Gastrocnemius medialis (tissue), 4 donors: Measurements from ENCODE around the gene AMACR.

Experiments used
- POLR2A ChIP-seq, 2 donors: fragments of 450-650 bp; IDR thresholded peaks; one replicate each; pipeline ENCODE4 v1.6.1; 2017; ENCODE audit warnings: antibody characterized with exemption in 2 of 2, mild to moderate bottlenecking in 2 of 2, moderate library complexity in 2 of 2
- TF ChIP-seq, protein P1 (sequence below), 5 experiments: fragments of 450-650 bp in 3 of 5; fragments of 200-600 bp in 2 of 5; sonication (generic) in 2 of 5; IDR thresholded peaks in 4 of 5; conservative IDR thresholded peaks in 1 of 5; 1 replicate in 4 of 5; 2 replicates in 1 of 5; pipeline ENCODE4 v1.5.1; 2016 to 2019; ENCODE audit warnings: antibody characterized with exemption in 5 of 5, mild to moderate bottlenecking in 3 of 5, moderate library complexity in 3 of 5

DNA sequence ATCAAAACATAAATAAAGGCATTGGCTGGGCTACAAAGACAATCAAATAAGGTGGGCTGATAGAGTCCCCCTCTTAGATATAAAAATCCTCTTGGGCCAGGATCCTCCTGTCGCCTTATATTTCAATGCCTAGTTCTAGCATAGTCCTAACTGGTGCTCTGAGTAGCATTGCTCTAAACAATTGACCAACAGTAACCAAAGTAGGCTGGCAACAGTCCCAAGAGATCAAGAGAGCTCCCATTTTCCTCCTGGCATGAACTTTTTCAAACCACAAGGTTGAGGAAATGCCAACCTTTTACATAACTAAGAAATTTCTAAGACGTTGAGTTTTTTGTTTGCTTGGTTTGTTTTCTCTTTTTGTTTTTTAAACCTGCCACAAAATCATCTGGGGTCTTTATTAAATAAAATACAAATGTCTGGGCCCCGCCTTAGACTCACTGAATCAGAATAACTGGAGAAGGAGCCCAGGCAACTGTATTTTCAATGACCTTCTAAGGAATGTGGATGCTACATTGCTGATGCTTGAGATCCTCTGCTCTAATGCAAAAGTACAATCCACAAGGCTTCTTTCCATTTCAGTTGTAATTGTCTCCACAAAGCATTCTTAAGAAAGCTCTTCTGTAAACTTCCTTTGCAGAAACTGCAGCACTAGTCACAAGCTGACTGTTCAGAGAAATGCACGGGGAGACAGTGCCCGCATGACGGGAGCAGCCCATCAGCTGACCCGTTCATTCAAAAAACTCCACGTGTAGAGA lies 26.3 kb downstream of the AMACR start:
- TF ChIP-seq POLR2A (IDR thresholded peaks at IDR 0.05), result no peak
- TF ChIP-seq, protein P1, sequence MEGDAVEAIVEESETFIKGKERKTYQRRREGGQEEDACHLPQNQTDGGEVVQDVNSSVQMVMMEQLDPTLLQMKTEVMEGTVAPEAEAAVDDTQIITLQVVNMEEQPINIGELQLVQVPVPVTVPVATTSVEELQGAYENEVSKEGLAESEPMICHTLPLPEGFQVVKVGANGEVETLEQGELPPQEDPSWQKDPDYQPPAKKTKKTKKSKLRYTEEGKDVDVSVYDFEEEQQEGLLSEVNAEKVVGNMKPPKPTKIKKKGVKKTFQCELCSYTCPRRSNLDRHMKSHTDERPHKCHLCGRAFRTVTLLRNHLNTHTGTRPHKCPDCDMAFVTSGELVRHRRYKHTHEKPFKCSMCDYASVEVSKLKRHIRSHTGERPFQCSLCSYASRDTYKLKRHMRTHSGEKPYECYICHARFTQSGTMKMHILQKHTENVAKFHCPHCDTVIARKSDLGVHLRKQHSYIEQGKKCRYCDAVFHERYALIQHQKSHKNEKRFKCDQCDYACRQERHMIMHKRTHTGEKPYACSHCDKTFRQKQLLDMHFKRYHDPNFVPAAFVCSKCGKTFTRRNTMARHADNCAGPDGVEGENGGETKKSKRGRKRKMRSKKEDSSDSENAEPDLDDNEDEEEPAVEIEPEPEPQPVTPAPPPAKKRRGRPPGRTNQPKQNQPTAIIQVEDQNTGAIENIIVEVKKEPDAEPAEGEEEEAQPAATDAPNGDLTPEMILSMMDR (IDR thresholded peaks at IDR 0.05 in 4 of 5, conservative IDR thresholded peaks at IDR 0.05 in 1 of 5), result no peak
